Lung (tissue), 12 donors: ENCODE measurements around the gene SCMH1. TPM values are rescaled to one million over a fixed set of nuclear protein-coding genes. Genes with fewer than 3 reads are reported as not detected.

Experiments used
- ATAC-seq: fragments of 200-7000 bp; cut with Tn5 transposase; one replicate; pipeline ENCODE4 v1.9.1; 2020; ENCODE audit warnings: moderate number of reproducible peaks; ENCODE audit not compliant: insufficient read depth, low FRiP score
- DNase-seq, 3 donors: peaks; one replicate each; pipeline ENCODE4 v3.0.0-alpha.2; 2013 to 2017
- H3K27ac ChIP-seq, 2 donors: one replicate each; pipeline ENCODE4 v1.5.1; 2013; ENCODE audit warnings: mild to moderate bottlenecking in 2 of 2, moderate library complexity in 2 of 2, control low read depth in 1 of 2, inconsistent platforms in 1 of 2, low read depth in 1 of 2, low read length in 1 of 2
- H3K27me3 ChIP-seq, 3 donors: one replicate each; pipeline ENCODE4 v1.5.1; 2013; ENCODE audit warnings: low read length in 2 of 3; ENCODE audit not compliant: control insufficient read depth in 3 of 3, insufficient read depth in 3 of 3
- H3K36me3 ChIP-seq, 4 donors: one replicate each; pipeline ENCODE4 v1.5.1; 2013; ENCODE audit warnings: low read length in 4 of 4, mild to moderate bottlenecking in 1 of 4, moderate library complexity in 1 of 4; ENCODE audit not compliant: control insufficient read depth in 4 of 4, insufficient read depth in 4 of 4
- H3K4me1 ChIP-seq, 5 donors: one replicate each; pipeline ENCODE4 v1.5.1; 2013; ENCODE audit warnings: low read length in 5 of 5, mild to moderate bottlenecking in 2 of 5, moderate library complexity in 1 of 5; ENCODE audit not compliant: control insufficient read depth in 5 of 5, insufficient read depth in 5 of 5
- H3K4me3 ChIP-seq: one replicate; pipeline ENCODE4 v1.5.1; 2013; ENCODE audit warnings: mild to moderate bottlenecking, control low read depth, moderate library complexity
- H3K9ac ChIP-seq, 2 donors: one replicate each; pipeline ENCODE4 v1.5.1; 2013; ENCODE audit warnings: low read length in 2 of 2, control low read depth in 1 of 2; ENCODE audit not compliant: insufficient read depth in 1 of 2
- H3K9me3 ChIP-seq, 4 donors: one replicate each; pipeline ENCODE4 v1.5.1; 2013; ENCODE audit warnings: low read length in 3 of 4, mild to moderate bottlenecking in 1 of 4, moderate library complexity in 1 of 4; ENCODE audit not compliant: control insufficient read depth in 4 of 4, insufficient read depth in 3 of 4
- WGBS, 2 donors: extraction: QIAGEN DNeasy Blood & Tissue Kit; methylation state at CpG; one replicate each; pipeline ENCODE4 v1.1.7; 2013; 5-methylcytosine and 5-hydroxymethylcytosine counted together
- polyA plus RNA-seq, 2 donors: library from polyadenylated mRNA; stranded (reverse); fragments of 200-250 nt; gene quantifications; one replicate each; pipeline ENCODE4 v1.2.1, GENCODE V29; 2013
- total RNA-seq, 2 donors: library from RNA; depleted of rRNA in 1 of 2; stranded (reverse); fragments of >200 nt in 1 of 2; gene quantifications; one replicate each; pipeline ENCODE4 v1.2.1, GENCODE V29; 2014 to 2021
- TF ChIP-seq, protein P1 (sequence below): IDR thresholded peaks from 2 replicates; pipeline ENCODE4 v1.5.1; 2012; ENCODE audit warnings: mild to moderate bottlenecking; ENCODE audit errors: control extremely low read depth, extremely low read depth
- donor health status: control.
- donor health status: control.
- donor health status: Bipolar disorder and iron deficiency.
- donor health status: healthy.
- donor health status: DM: yes; HTN: yes; CAD: no.

The SCMH1 gene
- total and polyA plus RNA-seq, 4 donors = 20.7 to 43.5 (median 28.8) TPM

DNA sequence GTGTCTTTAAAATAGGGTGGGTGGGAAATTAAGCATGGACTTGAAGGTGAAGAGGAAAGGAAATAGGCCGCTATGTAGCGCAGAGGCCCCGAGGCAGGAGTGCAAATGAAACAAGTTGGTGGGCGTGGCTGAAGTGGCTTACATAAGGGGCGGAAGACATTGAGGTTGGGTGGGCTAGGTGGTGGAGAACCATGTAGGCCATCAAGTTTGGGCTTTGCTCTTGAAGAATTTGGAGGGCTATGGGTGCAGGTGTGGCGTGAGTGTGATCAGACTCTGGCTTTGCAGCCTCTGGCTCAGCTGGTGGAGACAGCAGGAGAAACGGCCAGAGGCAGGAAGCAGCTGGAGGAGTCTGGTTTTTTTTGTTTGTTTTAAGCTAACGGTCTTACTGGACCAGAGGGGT, 227.2 kb downstream of the SCMH1 start:
- TF ChIP-seq, protein P1, sequence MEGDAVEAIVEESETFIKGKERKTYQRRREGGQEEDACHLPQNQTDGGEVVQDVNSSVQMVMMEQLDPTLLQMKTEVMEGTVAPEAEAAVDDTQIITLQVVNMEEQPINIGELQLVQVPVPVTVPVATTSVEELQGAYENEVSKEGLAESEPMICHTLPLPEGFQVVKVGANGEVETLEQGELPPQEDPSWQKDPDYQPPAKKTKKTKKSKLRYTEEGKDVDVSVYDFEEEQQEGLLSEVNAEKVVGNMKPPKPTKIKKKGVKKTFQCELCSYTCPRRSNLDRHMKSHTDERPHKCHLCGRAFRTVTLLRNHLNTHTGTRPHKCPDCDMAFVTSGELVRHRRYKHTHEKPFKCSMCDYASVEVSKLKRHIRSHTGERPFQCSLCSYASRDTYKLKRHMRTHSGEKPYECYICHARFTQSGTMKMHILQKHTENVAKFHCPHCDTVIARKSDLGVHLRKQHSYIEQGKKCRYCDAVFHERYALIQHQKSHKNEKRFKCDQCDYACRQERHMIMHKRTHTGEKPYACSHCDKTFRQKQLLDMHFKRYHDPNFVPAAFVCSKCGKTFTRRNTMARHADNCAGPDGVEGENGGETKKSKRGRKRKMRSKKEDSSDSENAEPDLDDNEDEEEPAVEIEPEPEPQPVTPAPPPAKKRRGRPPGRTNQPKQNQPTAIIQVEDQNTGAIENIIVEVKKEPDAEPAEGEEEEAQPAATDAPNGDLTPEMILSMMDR = no peak
- no peaks in the 10 kb centered on the region for H3K9me3 ChIP-seq
- H3K4me1 ChIP-seq = peaks cover 0 to 6% (median 0%) of the 10 kb centered on the region in 5 donors
- H3K9ac ChIP-seq = no peak overlapping the region
- H3K27ac ChIP-seq = no peak overlapping the region
- ATAC-seq (no peak), DNase-seq (no peak)
- peaks cover 2 to 27% (median 11%) of the 10 kb centered on the region in 4 donors for H3K36me3 ChIP-seq
- WGBS, 2 donors = 38 to 58% methylated on average over 8 of the region's 8 CpGs
- no peak overlapping the region for H3K4me3 ChIP-seq
- no peaks in the 10 kb centered on the region for H3K27me3 ChIP-seq

GRCh38 chr1:41013796-41014195, 228.3 kb downstream of the SCMH1 start:
- TF ChIP-seq, protein P1 = no peak
- no peaks in the 10 kb centered on the region for H3K9me3 ChIP-seq
- no peak overlapping the region for H3K9ac ChIP-seq
- H3K27me3 ChIP-seq = no peaks in the 10 kb centered on the region
- H3K4me3 ChIP-seq = no peak overlapping the region
- H3K4me1 ChIP-seq = peaks cover 0 to 2% (median 0%) of the 10 kb centered on the region in 5 donors
- DNase-seq (peak in 1 of 3 donors; percentile 47), ATAC-seq (no peak)
- peaks cover 2 to 34% (median 13%) of the 10 kb centered on the region in 4 donors for H3K36me3 ChIP-seq
- WGBS, 2 donors = 44 to 58% methylated on average over 7 of the region's 7 CpGs
- H3K27ac ChIP-seq = peak overlapping the region; percentile 28 to 37

DNA sequence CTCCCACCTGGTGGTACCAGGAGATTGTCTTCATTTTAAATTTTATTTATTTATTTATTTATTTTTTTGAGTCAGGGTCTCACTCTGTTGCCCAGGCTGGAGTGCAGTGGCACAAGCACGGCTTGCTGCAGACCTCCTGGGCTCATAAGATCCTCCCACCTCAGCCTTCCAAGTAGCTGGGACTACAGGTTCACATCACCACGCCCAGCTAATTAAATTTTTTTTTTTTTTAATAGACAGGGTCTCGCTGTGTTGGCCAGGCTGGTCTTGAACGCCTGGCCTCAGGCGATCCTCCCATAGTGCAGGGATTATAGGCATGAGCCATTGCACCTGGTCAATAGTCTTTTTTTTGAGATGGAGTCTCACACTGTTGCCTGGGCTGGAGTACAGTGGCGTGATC, 229.1 kb downstream of the SCMH1 start:
- Histone ChIP-seq H3K4me1 (peaks cover 0 to 2% (median 0%) of the 10 kb centered on the region in 5 donors), H3K27me3 (no peaks in the 10 kb centered on the region), H3K9me3 (no peaks in the 10 kb centered on the region), H3K36me3 (peaks cover 2 to 36% (median 15%) of the 10 kb centered on the region in 4 donors), H3K27ac (peak overlapping the region in 1 of 2 donors; percentile 13), H3K4me3 (no peak overlapping the region), H3K9ac (no peak overlapping the region)
- DNase-seq (no peak), ATAC-seq (no peak)
- TF ChIP-seq, protein P1 = no peak
- 92 to 96% methylated on average over 6 of the region's 6 CpGs for WGBS, 2 donors

DNA sequence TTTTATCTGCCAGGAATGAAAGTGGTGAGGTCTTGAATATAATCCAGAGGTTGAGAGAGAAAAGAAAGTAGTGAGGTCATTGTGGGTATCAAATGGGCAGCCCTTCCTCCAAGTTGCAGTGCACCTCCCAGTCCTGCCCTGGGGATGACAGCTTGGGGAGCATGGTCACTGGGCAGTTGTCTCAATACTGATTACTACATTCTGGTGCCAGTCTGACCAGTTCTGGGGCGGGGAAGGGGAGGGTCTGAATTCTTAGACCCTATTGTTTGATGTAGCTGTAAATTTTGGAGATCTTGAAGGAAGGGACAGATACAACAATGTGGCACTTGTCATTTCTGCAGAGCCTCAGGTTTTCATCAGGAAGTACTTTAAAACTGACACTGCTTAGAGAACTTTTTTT, 231.8 kb downstream of the SCMH1 start:
- Histone ChIP-seq H3K9me3 (no peaks in the 10 kb centered on the region), H3K36me3 (peaks cover 2 to 41% (median 15%) of the 10 kb centered on the region in 4 donors), H3K27ac (no peak overlapping the region), H3K9ac (no peak overlapping the region), H3K27me3 (no peaks in the 10 kb centered on the region), H3K4me1 (peaks cover 0 to 2% (median 0%) of the 10 kb centered on the region in 5 donors), H3K4me3 (no peak overlapping the region)
- no peak for DNase-seq
- WGBS, 2 donors = 87 to 90% methylated on average over 1 of the region's 1 CpG
- ATAC-seq = no peak
- TF ChIP-seq, protein P1 = no peak
